H1 (cell line): Measurements from ENCODE around the gene SLC12A4. TPM values are rescaled to one million over a fixed set of nuclear protein-coding genes. Genes with fewer than 3 reads are reported as not detected.

Experiments
- BACH1 ChIP-seq: IDR thresholded peaks from 2 replicates; pipeline ENCODE4 v1.6.1; 2012; ENCODE audit warnings: low read length, improper control_type of control experiment
- KDM5A ChIP-seq: fragments of 200-600 bp; IDR thresholded peaks from 2 replicates; pipeline ENCODE4 v1.7.1; 2012; ENCODE audit warnings: mild to moderate bottlenecking, low read length, inconsistent platforms, mixed read lengths
- MAFK ChIP-seq: IDR thresholded peaks from 2 replicates; pipeline ENCODE4 v1.6.1; 2012; ENCODE audit warnings: low read depth, mild to moderate bottlenecking, improper control_type of control experiment, low read length
- MAX ChIP-seq: IDR thresholded peaks from 2 replicates; pipeline ENCODE4 v1.6.1; 2012; ENCODE audit warnings: inconsistent platforms
- POLR2AphosphoS5 ChIP-seq: IDR thresholded peaks from 2 replicates; pipeline ENCODE4 v1.6.1; 2011; ENCODE audit warnings: low read depth, low read length
- SIN3A ChIP-seq, 2 experiments: IDR thresholded peaks in 1 of 2; conservative IDR thresholded peaks in 1 of 2; 2 replicates each; pipeline ENCODE4 v1.6.1; 2011 to 2012; ENCODE audit warnings: low read length in 2 of 2, improper control_type of control experiment in 1 of 2, low read depth in 1 of 2, mild to moderate bottlenecking in 1 of 2
- polyA plus RNA-seq, 7 experiments: library from polyadenylated mRNA; depleted of rRNA in 3 of 7; stranded (reverse) in 5 of 7; unstranded in 2 of 7; fragments of >200 nt in 5 of 7; fragments of 200-250 nt in 2 of 7; gene quantifications; 1 replicate in 5 of 7; 2 replicates in 1 of 7; 4 replicates in 1 of 7; pipeline versions ENCODE4 v1.2.1 to v1.2.3, GENCODE V29; 2011 to 2013; ENCODE audit warnings: missing spikeins in 2 of 7, mixed read lengths in 2 of 7
- total RNA-seq: library from RNA; stranded (reverse); fragmentation: NEBNext Ultra II Directional; extraction: Animal tissue kit (Norgen Biotek cat#: 25700); gene quantifications from 2 replicates; pipeline ENCODE4 v1.2.1, GENCODE V29; 2021

The SLC12A4 gene
- total and polyA plus RNA-seq, 2 of the 8 experiments (the other 6 are each of a cell fraction or from before 2014, with no cell fraction given) = 41.3 to 49.3 TPM

- TF ChIP-seq SIN3A (conservative IDR thresholded peaks at IDR 0.05 in 1 of 2, IDR thresholded peaks at IDR 0.05 in 1 of 2; ENCODE audit: low read depth in 1 of 2, low read length in 2 of 2) (no peak), MAX (no peak), KDM5A (no peak), POLR2AphosphoS5 (no peak), BACH1 (no peak), MAFK (no peak)
Measured at GRCh38 chr16:67931712-67932461, 36.5 kb downstream of the SLC12A4 start, which contains the start of gene CTRL (continued).
